Breast epithelium (tissue), 3 donors: Measurements from ENCODE around the gene PDK2.

Experiments used
- CTCF ChIP-seq, 3 donors: fragments of 450-650 bp; IDR thresholded peaks; one replicate each; pipeline ENCODE4 v1.5.1; 2016 to 2017; ENCODE audit warnings: antibody characterized with exemption in 3 of 3, mild to moderate bottlenecking in 3 of 3, moderate library complexity in 3 of 3
- POLR2A ChIP-seq: fragments of 450-650 bp; IDR thresholded peaks from one replicate; pipeline ENCODE4 v1.6.1; 2016; ENCODE audit warnings: antibody characterized with exemption, mild to moderate bottlenecking, moderate library complexity

GRCh38 chr17:50151937-50152547 is 56.9 kb downstream of the PDK2 start:
- TF ChIP-seq CTCF (IDR thresholded peaks at IDR 0.05) = no peak
- no peak for TF ChIP-seq POLR2A
